B cell (primary cell): ENCODE data around the gene KCNQ1OT1. TPM values are rescaled to one million over a fixed set of nuclear protein-coding genes. Genes with fewer than 3 reads are reported as not detected.

Experiments
- ATAC-seq: fragments of 200-7000 bp; cut with Tn5 transposase; one replicate; pipeline ENCODE4 v1.10.0; 2021; ENCODE audit warnings: low read depth, mild to moderate bottlenecking, moderate number of reproducible peaks, moderate library complexity
- CTCF ChIA-PET: fragments of 350-600 bp; sonication (Branson Sonifier 250); formaldehyde crosslinking; loops from one replicate; lab custom pipeline; 2021; ENCODE audit warnings: antibody characterized with exemption, inconsistent platforms; lab: Charles Lee
- POLR2A ChIA-PET: fragments of 350-600 bp; sonication (Branson Sonifier 250); formaldehyde crosslinking; loops from one replicate; lab custom pipeline; 2021; ENCODE audit warnings: antibody characterized with exemption; lab: Charles Lee
- DNase-seq: peaks from one replicate; pipeline ENCODE4 v3.0.0; 2013
- H2AFZ ChIP-seq: 2 replicates; pipeline ENCODE4 v1.6.1; 2012; ENCODE audit warnings: mild to moderate bottlenecking, low read depth, low read length; ENCODE audit not compliant: insufficient read depth, poor library complexity, severe bottlenecking
- H3K27ac ChIP-seq, 2 donors: 1 replicate in 1 of 2; 2 replicates in 1 of 2; pipeline ENCODE4 v1.5.1; 2012 to 2013; ENCODE audit warnings: low read length in 2 of 2, mild to moderate bottlenecking in 2 of 2, moderate library complexity in 1 of 2
- H3K27me3 ChIP-seq, 4 experiments: fragments of 200-600 bp in 1 of 4; sonication (generic) in 1 of 4; replicated peaks in 1 of 4; 1 replicate in 2 of 4; 2 replicates in 2 of 4; pipeline versions ENCODE4 v1.6.1 to v1.7.0; 2013 to 2016; ENCODE audit warnings: low read length in 3 of 4, mild to moderate bottlenecking in 2 of 4, mixed read lengths in 1 of 4, moderate library complexity in 1 of 4; ENCODE audit not compliant: insufficient read depth in 4 of 4, control insufficient read depth in 3 of 4; ENCODE audit errors: control extremely low read depth in 1 of 4
- H3K36me3 ChIP-seq, 2 experiments: replicated peaks in 1 of 2; 1 replicate in 1 of 2; 2 replicates in 1 of 2; pipeline versions ENCODE4 v1.6.1 to v1.7.1; 2013; ENCODE audit warnings: low read length in 1 of 2; ENCODE audit not compliant: insufficient read depth in 2 of 2, control insufficient read depth in 1 of 2; ENCODE audit errors: control extremely low read depth in 1 of 2, extremely low read depth in 1 of 2
- H3K4me1 ChIP-seq, 2 donors: fragments of 200-600 bp in 1 of 2; sonication (generic) in 1 of 2; 1 replicate in 1 of 2; 2 replicates in 1 of 2; pipeline versions ENCODE4 v1.5.1 to v1.6.1; 2013 to 2017; ENCODE audit warnings: low read length in 2 of 2; ENCODE audit not compliant: control insufficient read depth in 2 of 2, insufficient read depth in 2 of 2
- H3K4me2 ChIP-seq: replicated peaks from 2 replicates; pipeline ENCODE3; 2012; ENCODE audit warnings: mild to moderate bottlenecking, low read depth, low read length; ENCODE audit not compliant: poor library complexity, severe bottlenecking
- H3K4me3 ChIP-seq, 5 experiments: fragments of 200-600 bp in 1 of 5; sonication (generic) in 1 of 5; 1 replicate in 3 of 5; 2 replicates in 2 of 5; pipeline versions ENCODE4 v1.5.1 to v1.7.0; 2011 to 2016; ENCODE audit warnings: low read length in 4 of 5, mild to moderate bottlenecking in 4 of 5, low read depth in 2 of 5, control low read depth in 1 of 5, moderate library complexity in 1 of 5; ENCODE audit not compliant: insufficient read depth in 1 of 5; ENCODE audit errors: control extremely low read depth in 1 of 5, extremely low read depth in 1 of 5
- H3K79me2 ChIP-seq: fragments of 200-600 bp; sonication (generic); one replicate; pipeline ENCODE4 v1.6.0; 2016; ENCODE audit warnings: low read length; ENCODE audit not compliant: control insufficient read depth, insufficient read depth
- H3K9ac ChIP-seq: fragments of 200-600 bp; sonication (generic); 2 replicates; pipeline ENCODE4 v1.6.1; 2017; ENCODE audit warnings: mild to moderate bottlenecking, low read length, moderate library complexity
- H3K9me3 ChIP-seq, 3 donors: one replicate each; pipeline versions ENCODE4 v1.6.1 to v1.7.1; 2013; ENCODE audit warnings: low read length in 2 of 3; ENCODE audit not compliant: control insufficient read depth in 2 of 3, insufficient read depth in 1 of 3; ENCODE audit errors: control extremely low read depth in 1 of 3
- H4K20me1 ChIP-seq: 2 replicates; pipeline ENCODE4 v1.6.0; 2012; ENCODE audit warnings: mild to moderate bottlenecking, low read length; ENCODE audit not compliant: insufficient read depth, control insufficient read depth, poor library complexity, severe bottlenecking
- H3K27ac Mint-ChIP-seq: one replicate; pipeline ENCODE4 v1.8.0; 2021; ENCODE audit warnings: mixed read lengths
- H3K27me3 Mint-ChIP-seq: one replicate; pipeline ENCODE4 v1.8.0; 2021; ENCODE audit warnings: mixed read lengths
- H3K4me1 Mint-ChIP-seq: one replicate; pipeline ENCODE4 v1.8.0; 2021; ENCODE audit warnings: mixed read lengths
- H3K4me3 Mint-ChIP-seq: one replicate; pipeline ENCODE4 v1.8.0; 2021; ENCODE audit warnings: mixed read lengths
- H3K9me3 Mint-ChIP-seq: one replicate; pipeline ENCODE4 v1.8.0; 2022; ENCODE audit warnings: mixed read lengths; ENCODE audit not compliant: insufficient read depth
- CTCF ChIP-seq: fragments of 200-600 bp; IDR thresholded peaks from one replicate; pipeline ENCODE4 v1.8.0; 2022; ENCODE audit warnings: antibody characterized with exemption, mild to moderate bottlenecking
- EZH2 ChIP-seq: IDR thresholded peaks from 2 replicates; pipeline ENCODE4 v1.6.1; 2012; ENCODE audit warnings: borderline replicate concordance, low read depth, mild to moderate bottlenecking, moderate library complexity, low read length; ENCODE audit not compliant: insufficient read depth, poor library complexity, severe bottlenecking
- WGBS: methylation state at CpG from one replicate; pipeline ENCODE4 v1.1.5; 2013; ENCODE audit warnings: missing lambda C conversion rate; ENCODE audit not compliant: insufficient coverage; 5-methylcytosine and 5-hydroxymethylcytosine counted together
- intact Hi-C: fragments of 100-400 bp; cut with micrococcal nuclease; formaldehyde crosslinking; loops from one replicate; pipeline ENCODE4 v1.10.0; 2022
- polyA plus RNA-seq: library from polyadenylated mRNA; depleted of rRNA; stranded (reverse); fragments of >200 nt; gene quantifications from 2 replicates; pipeline ENCODE4 v1.2.3, GENCODE V29; 2012
- total RNA-seq, 2 donors: library from RNA; stranded (reverse); fragments of 120-200 nt in 1 of 2; gene quantifications; 1 replicate in 1 of 2; 2 replicates in 1 of 2; pipeline versions ENCODE4 v1.2.3 to v1.2.4, GENCODE V29; 2013 to 2022

Gene KCNQ1OT1
- total and polyA plus RNA-seq, 2 donors (not counting 1 experiment from before 2014, with no cell fraction given) = 0.03 to 0.89 TPM

GRCh38 chr11:2730272-2731129 is 30.7 kb upstream of the KCNQ1OT1 start:
- Mint-ChIP-seq H3K4me1 (no peaks in the 10 kb centered on the region), H3K9me3 (no peaks in the 10 kb centered on the region), H3K4me3 (no peak overlapping the region), H3K27ac (no peak overlapping the region), H3K27me3 (no peaks in the 10 kb centered on the region)
- peaks cover 0 to 4% (median 0%) of the 10 kb centered on the region in 3 donors for H3K9me3 ChIP-seq
- no peaks in the 10 kb centered on the region for H3K27me3 ChIP-seq
- ChIA-PET POLR2A (no interaction called here), CTCF (no interaction called here)
- H3K4me2 ChIP-seq = no peak overlapping the region
- H3K27ac ChIP-seq = no peak overlapping the region
- no peak overlapping the region for H2AFZ ChIP-seq
- no peaks in the 10 kb centered on the region for H4K20me1 ChIP-seq
- no peaks in the 10 kb centered on the region for H3K79me2 ChIP-seq
- H3K4me3 ChIP-seq = no peak overlapping the region
- DNase-seq = no peak
- intact Hi-C loops = no loop called here
- H3K9ac ChIP-seq = no peak overlapping the region
- WGBS = 89% methylated on average over 12 of the region's 16 CpGs
- no peak for ATAC-seq
- H3K36me3 ChIP-seq = no peaks in the 10 kb centered on the region
- H3K4me1 ChIP-seq = no peaks in the 10 kb centered on the region
- TF ChIP-seq CTCF (no peak), EZH2 (no peak)

- 83% methylated on average over 8 of the region's 9 CpGs for WGBS
- Mint-ChIP-seq H3K27me3 (no peaks in the 10 kb centered on the region), H3K27ac (no peak overlapping the region), H3K4me1 (no peaks in the 10 kb centered on the region), H3K4me3 (no peak overlapping the region), H3K9me3 (no peaks in the 10 kb centered on the region)
- ChIA-PET POLR2A (no interaction called here), CTCF (no interaction called here)
- Histone ChIP-seq H3K27me3 (no peaks in the 10 kb centered on the region), H3K4me1 (no peaks in the 10 kb centered on the region), H4K20me1 (no peaks in the 10 kb centered on the region), H2AFZ (no peak overlapping the region), H3K36me3 (no peaks in the 10 kb centered on the region), H3K4me2 (no peak overlapping the region), H3K27ac (no peak overlapping the region), H3K79me2 (no peaks in the 10 kb centered on the region), H3K4me3 (no peak overlapping the region), H3K9me3 (peaks cover 0 to 4% (median 0%) of the 10 kb centered on the region in 3 donors), H3K9ac (no peak overlapping the region)
- ATAC-seq (no peak), DNase-seq (no peak)
- intact Hi-C loops = no loop called here
- TF ChIP-seq EZH2 (no peak), CTCF (no peak)
Measured at GRCh38 chr11:2729841-2730240, 30.0 kb upstream of the KCNQ1OT1 start.
